MCF 10A (cell line): ENCODE measurements around the gene METTL16. TPM values are rescaled to one million over a fixed set of nuclear protein-coding genes. Genes with fewer than 3 reads are reported as not detected.

Experiments used
- Bru-seq: library from RNA; stranded (reverse); fragments of 400-500 nt; gene quantifications from one replicate; lab custom pipeline; 2021; lab: Mats Ljungman, UMichigan
- BruChase-seq, 2 experiments: library from RNA; stranded (reverse); fragments of 400-500 nt; gene quantifications; one replicate each; lab custom pipeline; 2021; lab: Mats Ljungman, UMichigan
- BruUV-seq: library from RNA; stranded (reverse); fragments of 400-500 nt; replicated peaks from 2 replicates; lab custom pipeline; 2021; lab: Mats Ljungman, UMichigan
- CTCF ChIA-PET: fragments of 300-600 bp; sonication (Branson Sonifier 250); formaldehyde crosslinking; extraction: SDS; loops from one replicate; lab custom pipeline; 2021; ENCODE audit warnings: antibody characterized with exemption, inconsistent platforms; lab: Yijun Ruan, JAX
- POLR2A ChIA-PET: fragments of 300-600, 350-650 bp; sonication (Branson Sonifier 250); formaldehyde crosslinking; extraction: SDS; loops from one replicate; lab custom pipeline; 2020; ENCODE audit warnings: antibody characterized with exemption, inconsistent platforms; lab: Yijun Ruan, JAX
- DNase-seq: peaks from one replicate; pipeline ENCODE4 v3.0.0-alpha.2; 2018; ENCODE audit not compliant: unreplicated experiment
- H3K27ac Mint-ChIP-seq: one replicate; pipeline ENCODE4 v1.8.0; 2022; ENCODE audit warnings: mild to moderate bottlenecking, low read depth, mixed read lengths; ENCODE audit not compliant: unreplicated experiment
- H3K27me3 Mint-ChIP-seq: one replicate; pipeline ENCODE4 v1.8.0; 2022; ENCODE audit warnings: mixed read lengths; ENCODE audit not compliant: insufficient read depth, unreplicated experiment
- H3K36me3 Mint-ChIP-seq: one replicate; pipeline ENCODE4 v1.8.0; 2022; ENCODE audit warnings: mild to moderate bottlenecking, moderate library complexity, mixed read lengths; ENCODE audit not compliant: insufficient read depth, unreplicated experiment
- H3K4me1 Mint-ChIP-seq: one replicate; pipeline ENCODE4 v1.8.0; 2022; ENCODE audit warnings: mixed read lengths; ENCODE audit not compliant: insufficient read depth, unreplicated experiment
- H3K4me3 Mint-ChIP-seq: one replicate; pipeline ENCODE4 v1.8.0; 2022; ENCODE audit warnings: mild to moderate bottlenecking, moderate library complexity, mixed read lengths; ENCODE audit not compliant: unreplicated experiment
- H3K9me3 Mint-ChIP-seq: one replicate; pipeline ENCODE4 v1.8.0; 2022; ENCODE audit warnings: mixed read lengths; ENCODE audit not compliant: unreplicated experiment
- CTCF ChIP-seq: fragments of 200-600 bp; IDR thresholded peaks from one replicate; pipeline ENCODE4 v1.8.0; 2022; ENCODE audit warnings: antibody characterized with exemption, mild to moderate bottlenecking; ENCODE audit not compliant: unreplicated experiment
- intact Hi-C: fragments of 100-400 bp; cut with micrococcal nuclease; formaldehyde crosslinking; loops from 2 replicates; pipeline ENCODE4 v1.14.1; 2022
- long read RNA-seq: library from polyadenylated mRNA; stranded (forward); transcript quantifications from one replicate; pipeline ENCODE4 v2.0.0, GENCODE V29; 2022
- total RNA-seq: library from RNA; stranded (reverse); gene quantifications from 2 replicates; pipeline ENCODE4 v1.2.3, GENCODE V29; 2022

Gene METTL16
- 37.6 and 41.4 TPM in 2 replicates for total RNA-seq
- Bru-seq, nascent RNA = percentile 69 among the genes with signal in this experiment
- percentile 72 among the genes with signal in this experiment for BruChase-seq, experiment 1, labeled RNA remaining after a 6-hour chase
- BruChase-seq, experiment 2, labeled RNA remaining after a 2-hour chase = percentile 68 among the genes with signal in this experiment
- long read RNA-seq, full-length matches to known transcripts = 5 of 26 reads
- long read RNA-seq, partial matches to known transcripts = 2 of 26 reads
- long read RNA-seq, other reads (novel, unspliced or antisense) = 19 of 26 reads

- ChIA-PET POLR2A (interaction anchor here (0.6 to 4.3 kb wide), 35 partner anchors 8 to 198 kb away, joined by 3 to 72 read pairs (median 4); partner anchors contain the start of gene PAFAH1B1), CTCF (interaction anchor here (1.1 to 1.5 kb wide), 2 partner anchors 84 to 128 kb away, joined by 3 to 9 read pairs; no protein-coding TSS in a partner anchor)
- intact Hi-C loops = loop anchor here (2.0 to 5.0 kb wide), 2 partner anchors 81 to 166 kb away; partner anchors contain the start of gene PAFAH1B1
- TF ChIP-seq CTCF = no peak
- Mint-ChIP-seq H3K4me3 (no peak within 1 kb of the TSS), H3K27me3 (no peaks in the 10 kb centered on the region), H3K9me3 (no peaks in the 10 kb centered on the region), H3K27ac (no peak within 1 kb of the TSS), H3K36me3 (no peaks in the 10 kb centered on the region), H3K4me1 (peaks cover 11% of the 10 kb centered on the region)
- peak; percentile 99 for DNase-seq
- no TSS peak for BruUV-seq
These were observed at the start of gene METTL16 for GRCh38 chr17:2511462-2512369. TSS of gene METTL16 (minus strand) at chr17:2511888. CDS start at chr17:2502331, 9,557 bp downstream.

- DNase-seq = peak; percentile 48
- Mint-ChIP-seq H3K27ac (no peak overlapping the region), H3K4me1 (peaks cover 18% of the 10 kb centered on the region), H3K9me3 (peaks cover 11% of the 10 kb centered on the region), H3K4me3 (no peak overlapping the region), H3K27me3 (no peaks in the 10 kb centered on the region), H3K36me3 (peaks cover 4% of the 10 kb centered on the region)
- intact Hi-C loops = no loop called here
- CTCF ChIA-PET = interaction anchor here (0.6 kb wide), 1 partner anchor 693 kb away, joined by 3 read pairs; no protein-coding TSS in a partner anchor
- POLR2A ChIA-PET = interaction anchor here (0.7 to 6.8 kb wide), 3 partner anchors 10 to 34 kb away, joined by 3 to 66 read pairs (median 3); partner anchors contain the start of gene PAFAH1B1
- BruUV-seq = no TSS peak
- TF ChIP-seq CTCF = no peak
These were observed 49.0 kb upstream of the METTL16 start for GRCh38 chr17:2560658-2561057.

GRCh38 chr17:2551928-2552327 lies 40.2 kb upstream of the METTL16 start:
- Mint-ChIP-seq H3K4me1 (no peaks in the 10 kb centered on the region), H3K27me3 (no peaks in the 10 kb centered on the region), H3K9me3 (no peaks in the 10 kb centered on the region), H3K4me3 (no peak overlapping the region), H3K36me3 (no peaks in the 10 kb centered on the region), H3K27ac (no peak overlapping the region)
- CTCF ChIA-PET = interaction anchor here (0.6 kb wide), 1 partner anchor 124 kb away, joined by 3 read pairs; no protein-coding TSS in a partner anchor
- no peak for TF ChIP-seq CTCF
- BruUV-seq = no TSS peak
- POLR2A ChIA-PET = interaction anchor here (0.6 to 1.4 kb wide), 2 partner anchors 41 to 150 kb away, joined by 4 read pairs; partner anchors contain the start of gene METTL16
- DNase-seq = no peak
- intact Hi-C loops = no loop called here
